Hepatocyte (in vitro differentiated cells): ENCODE data around the gene RACK1. TPM values are rescaled to one million over a fixed set of nuclear protein-coding genes. Genes with fewer than 3 reads are reported as not detected.

Experiments
- DNase-seq: peaks from one replicate; pipeline ENCODE4 v3.0.0-alpha.2; 2016; ENCODE audit warnings: low spot score
- H2AFZ ChIP-seq: fragments of 200-600 bp; sonication (generic); 2 replicates; pipeline ENCODE4 v1.6.0; 2016; ENCODE audit warnings: antibody characterized with exemption, mild to moderate bottlenecking
- H3K27ac ChIP-seq: fragments of 200-600 bp; sonication (generic); 2 replicates; pipeline ENCODE4 v1.5.1; 2016; ENCODE audit warnings: mild to moderate bottlenecking
- H3K27me3 ChIP-seq: fragments of 200-600 bp; sonication (generic); 2 replicates; pipeline ENCODE4 v1.6.1; 2016
- H3K36me3 ChIP-seq: fragments of 200-600 bp; sonication (generic); replicated peaks from 2 replicates; pipeline ENCODE4 v1.5.1; 2016; ENCODE audit warnings: low read depth; ENCODE audit not compliant: insufficient read depth
- H3K4me1 ChIP-seq: fragments of 200-600 bp; sonication (generic); 2 replicates; pipeline ENCODE4 v1.5.1; 2016; ENCODE audit warnings: mild to moderate bottlenecking, moderate library complexity; ENCODE audit not compliant: insufficient read depth
- H3K4me2 ChIP-seq: fragments of 200-600 bp; sonication (generic); 2 replicates; pipeline ENCODE4 v1.6.0; 2016
- H3K4me3 ChIP-seq: fragments of 200-600 bp; sonication (generic); 2 replicates; pipeline ENCODE4 v1.5.1; 2016; ENCODE audit warnings: mild to moderate bottlenecking
- H3K79me2 ChIP-seq: fragments of 200-600 bp; sonication (generic); 2 replicates; pipeline ENCODE4 v1.6.0; 2017; ENCODE audit warnings: mild to moderate bottlenecking
- H3K9me2 ChIP-seq: fragments of 200-600 bp; sonication (generic); replicated peaks from 2 replicates; pipeline ENCODE4 v1.6.0; 2017; ENCODE audit warnings: mild to moderate bottlenecking; ENCODE audit not compliant: insufficient read depth
- H3K9me3 ChIP-seq: fragments of 200-600 bp; sonication (generic); 2 replicates; pipeline ENCODE4 v1.5.1; 2016; ENCODE audit warnings: low read depth, mild to moderate bottlenecking
- H4K20me1 ChIP-seq: fragments of 200-600 bp; sonication (generic); 2 replicates; pipeline ENCODE4 v1.6.0; 2016; ENCODE audit warnings: mild to moderate bottlenecking; ENCODE audit not compliant: insufficient read depth, poor library complexity, severe bottlenecking
- CTCF ChIP-seq: fragments of 200-600 bp; sonication (generic); IDR thresholded peaks from 2 replicates; pipeline ENCODE4 v1.5.1; 2016; ENCODE audit warnings: antibody characterized with exemption, mild to moderate bottlenecking; ENCODE audit not compliant: poor library complexity
- EZH2 ChIP-seq: fragments of 200-600 bp; sonication (generic); IDR thresholded peaks from 2 replicates; pipeline ENCODE4 v1.6.1; 2016; ENCODE audit warnings: antibody characterized with exemption, mild to moderate bottlenecking, borderline replicate concordance
- EZH2phosphoT487 ChIP-seq: fragments of 200-600 bp; sonication (generic); IDR thresholded peaks from one replicate; pipeline ENCODE4 v1.6.1; 2018; ENCODE audit warnings: antibody characterized with exemption, mild to moderate bottlenecking, low read depth, moderate library complexity; ENCODE audit not compliant: unreplicated experiment, severe bottlenecking
- WGBS: methylation state at CpG from one replicate; pipeline ENCODE4 v1.1.6; 2016; ENCODE audit warnings: low lambda C conversion rate; ENCODE audit errors: missing lambda C conversion rate; 5-methylcytosine and 5-hydroxymethylcytosine counted together
- polyA plus RNA-seq: library from polyadenylated mRNA; unstranded; fragments of >200 nt; fragmentation: Nextera tagmentation; extraction: Ambion mirVana; gene quantifications from 2 replicates; pipeline ENCODE4 v1.2.1, GENCODE V29; 2016
- total RNA-seq: library from RNA; depleted of rRNA; stranded (reverse); fragments of >200 nt; gene quantifications from 2 replicates; pipeline ENCODE4 v1.2.3, GENCODE V29; 2014

Gene RACK1
- total and polyA plus RNA-seq, 2 experiments from 2014 or later = 680 to 2,199 TPM

- no peaks in the 10 kb centered on the region for H4K20me1 ChIP-seq
- H3K4me2 ChIP-seq = peak overlapping the region; percentile 83
- H3K79me2 ChIP-seq = peaks cover 49% of the 10 kb centered on the region
- peak overlapping the region; percentile 68 for H3K4me3 ChIP-seq
- H3K27ac ChIP-seq = peak overlapping the region; percentile 98
- H3K9me3 ChIP-seq = no peaks in the 10 kb centered on the region
- no peaks in the 10 kb centered on the region for H3K36me3 ChIP-seq
- WGBS = 89% methylated on average over 22 of the region's 22 CpGs
- H3K27me3 ChIP-seq = no peaks in the 10 kb centered on the region
- TF ChIP-seq EZH2 (no peak), EZH2phosphoT487 (no peak), CTCF (no peak)
- H2AFZ ChIP-seq = no peak overlapping the region
- H3K4me1 ChIP-seq = peaks cover 6% of the 10 kb centered on the region
- DNase-seq = no peak
- no peaks in the 10 kb centered on the region for H3K9me2 ChIP-seq
Measured at GRCh38 chr5:181224390-181225229, 19.1 kb downstream of the RACK1 start.

- WGBS = 4% methylated on average over 17 of the region's 31 CpGs
- TF ChIP-seq CTCF (no peak), EZH2phosphoT487 (no peak), EZH2 (no peak)
- Histone ChIP-seq H2AFZ (peak overlapping the region; percentile 67), H3K9me3 (no peaks in the 10 kb centered on the region), H3K4me2 (peak overlapping the region; percentile 83), H3K4me1 (peaks cover 6% of the 10 kb centered on the region), H3K27ac (peak overlapping the region; percentile 98), H3K27me3 (no peaks in the 10 kb centered on the region), H3K36me3 (no peaks in the 10 kb centered on the region), H3K4me3 (peak overlapping the region; percentile 68), H3K9me2 (no peaks in the 10 kb centered on the region), H3K79me2 (peaks cover 45% of the 10 kb centered on the region), H4K20me1 (no peaks in the 10 kb centered on the region)
- peak; percentile 78 for DNase-seq
Measured at GRCh38 chr5:181223729-181224389, 19.8 kb downstream of the RACK1 start.

GRCh38 chr5:181223058-181223728 is 20.5 kb downstream of the RACK1 start, which contains the start of gene TRIM41:
TSS of gene TRIM41 (plus strand) at chr5:181223281. CDS start at chr5:181224000, 719 bp downstream.
- H3K27me3 ChIP-seq = no peaks in the 10 kb centered on the region
- peak within 1 kb of the TSS; percentile 76 for H2AFZ ChIP-seq
- peaks cover 43% of the 10 kb centered on the region for H3K79me2 ChIP-seq
- H3K9me2 ChIP-seq = no peaks in the 10 kb centered on the region
- H3K4me1 ChIP-seq = peaks cover 6% of the 10 kb centered on the region
- no peaks in the 10 kb centered on the region for H4K20me1 ChIP-seq
- H3K9me3 ChIP-seq = no peaks in the 10 kb centered on the region
- H3K36me3 ChIP-seq = no peaks in the 10 kb centered on the region
- TF ChIP-seq CTCF = no peak
- TF ChIP-seq EZH2phosphoT487 = no peak
- TF ChIP-seq EZH2 = no peak
- peak within 1 kb of the TSS; percentile 83 for H3K4me2 ChIP-seq
- peak; percentile 98 for DNase-seq
- WGBS = 1% methylated on average over 58 of the region's 59 CpGs
- peak within 1 kb of the TSS; percentile 98 for H3K27ac ChIP-seq
- peak within 1 kb of the TSS; percentile 68 for H3K4me3 ChIP-seq
